Measurements from ENCODE around the gene UGT1A8.

UGT1A8 gene

GRCh38 chr2:233799716-233800115 lies 182.3 kb downstream of the UGT1A8 start:
- peaks cover 16% of the 10 kb centered on the region for H3K27me3 Mint-ChIP-seq (ENCODE audit: low read depth, poor library complexity)
- TF ChIP-seq CTCF (IDR thresholded peaks at IDR 0.05), result no peak
- H3K4me1 Mint-ChIP-seq, result no peaks in the 10 kb centered on the region
- peaks cover 5% of the 10 kb centered on the region for H3K9me3 Mint-ChIP-seq
- DNase-seq, result no peak
- H3K27ac Mint-ChIP-seq, result no peak overlapping the region
- no peaks in the 10 kb centered on the region for H3K36me3 Mint-ChIP-seq (ENCODE audit: low read depth)
- no peak overlapping the region for H3K4me3 Mint-ChIP-seq

- DNase-seq, result no peak
- no peaks in the 10 kb centered on the region for H3K36me3 Mint-ChIP-seq (ENCODE audit: low read depth)
- no peaks in the 10 kb centered on the region for H3K4me1 Mint-ChIP-seq
- no peak for TF ChIP-seq CTCF (IDR thresholded peaks at IDR 0.05)
- no peak overlapping the region for H3K4me3 Mint-ChIP-seq
- peaks cover 16% of the 10 kb centered on the region for H3K27me3 Mint-ChIP-seq (ENCODE audit: low read depth, poor library complexity)
- peaks cover 5% of the 10 kb centered on the region for H3K9me3 Mint-ChIP-seq
- H3K27ac Mint-ChIP-seq, result no peak overlapping the region
Observed at GRCh38 chr2:233800208-233800607, 182.8 kb downstream of the UGT1A8 start.

- no peak for DNase-seq
- H3K36me3 Mint-ChIP-seq (ENCODE audit: low read depth), result no peaks in the 10 kb centered on the region
- no peaks in the 10 kb centered on the region for H3K4me1 Mint-ChIP-seq
- no peak overlapping the region for H3K4me3 Mint-ChIP-seq
- peaks cover 5% of the 10 kb centered on the region for H3K9me3 Mint-ChIP-seq
- no peak for TF ChIP-seq CTCF (IDR thresholded peaks at IDR 0.05)
- H3K27ac Mint-ChIP-seq, result no peak overlapping the region
- peaks cover 23% of the 10 kb centered on the region for H3K27me3 Mint-ChIP-seq (ENCODE audit: low read depth, poor library complexity)
Observed at GRCh38 chr2:233801357-233802131, 184.1 kb downstream of the UGT1A8 start.

- Mint-ChIP-seq H3K27ac (no peak overlapping the region), H3K9me3 (peaks cover 5% of the 10 kb centered on the region)
- no peak for TF ChIP-seq CTCF (IDR thresholded peaks at IDR 0.05)
Observed at GRCh38 chr2:233802132-233802815, 184.8 kb downstream of the UGT1A8 start.

GRCh38 chr2:233803292-233803911 lies 186.0 kb downstream of the UGT1A8 start:
- H3K9me3 Mint-ChIP-seq, result peaks cover 5% of the 10 kb centered on the region
- peaks cover 26% of the 10 kb centered on the region for H3K27me3 Mint-ChIP-seq (ENCODE audit: low read depth, poor library complexity)
- H3K36me3 Mint-ChIP-seq (ENCODE audit: low read depth), result no peaks in the 10 kb centered on the region
- DNase-seq, result no peak
- no peaks in the 10 kb centered on the region for H3K4me1 Mint-ChIP-seq
- TF ChIP-seq CTCF (IDR thresholded peaks at IDR 0.05), result no peak
- no peak overlapping the region for H3K4me3 Mint-ChIP-seq
- H3K27ac Mint-ChIP-seq, result no peak overlapping the region

More at GRCh38 chr2:233802132-233802815, 184.8 kb downstream of the UGT1A8 start:
- no peak overlapping the region for H3K4me3 Mint-ChIP-seq
- H3K4me1 Mint-ChIP-seq, result no peaks in the 10 kb centered on the region
- DNase-seq, result no peak
- H3K27me3 Mint-ChIP-seq (ENCODE audit: low read depth, poor library complexity), result peaks cover 23% of the 10 kb centered on the region
- no peaks in the 10 kb centered on the region for H3K36me3 Mint-ChIP-seq (ENCODE audit: low read depth)

All from nephron progenitor cell (in vitro differentiated cells).